HG03354 (cell line): Measurements from ENCODE around the gene EVA1C.
"Not testable (repeated sequence)": the region's sequence is repeated elsewhere in the genome, so short reads cannot be mapped to it uniquely, and the experiment has no call there.

Experiments
- ATAC-seq: cut with Tn5 transposase; IDR thresholded peaks from one replicate; pipeline ENCODE4 v1.9.1; 2021; ENCODE audit warnings: mild to moderate bottlenecking; ENCODE audit not compliant: unreplicated experiment, poor library complexity, severe bottlenecking

Gene EVA1C

DNA sequence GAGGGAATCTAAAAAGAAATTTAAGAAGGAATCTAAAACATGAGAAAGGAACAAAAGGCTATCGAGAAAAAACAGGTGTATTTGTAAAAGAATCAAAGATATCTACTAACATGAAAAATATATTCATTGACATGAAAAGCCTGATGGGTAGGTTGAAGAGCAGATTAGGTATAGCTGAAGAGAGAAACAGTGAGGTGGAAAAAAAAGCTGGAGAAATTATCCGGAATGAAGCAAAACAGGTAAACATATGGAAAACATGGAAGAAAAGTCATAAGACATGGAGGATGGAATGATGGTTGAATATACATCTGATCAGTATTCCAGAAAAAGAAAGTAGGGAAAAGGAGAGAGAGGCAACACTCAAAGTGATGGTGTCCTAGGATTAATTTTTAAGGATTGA lies 9.6 kb downstream of the EVA1C start:
- ATAC-seq: no peak

DNA sequence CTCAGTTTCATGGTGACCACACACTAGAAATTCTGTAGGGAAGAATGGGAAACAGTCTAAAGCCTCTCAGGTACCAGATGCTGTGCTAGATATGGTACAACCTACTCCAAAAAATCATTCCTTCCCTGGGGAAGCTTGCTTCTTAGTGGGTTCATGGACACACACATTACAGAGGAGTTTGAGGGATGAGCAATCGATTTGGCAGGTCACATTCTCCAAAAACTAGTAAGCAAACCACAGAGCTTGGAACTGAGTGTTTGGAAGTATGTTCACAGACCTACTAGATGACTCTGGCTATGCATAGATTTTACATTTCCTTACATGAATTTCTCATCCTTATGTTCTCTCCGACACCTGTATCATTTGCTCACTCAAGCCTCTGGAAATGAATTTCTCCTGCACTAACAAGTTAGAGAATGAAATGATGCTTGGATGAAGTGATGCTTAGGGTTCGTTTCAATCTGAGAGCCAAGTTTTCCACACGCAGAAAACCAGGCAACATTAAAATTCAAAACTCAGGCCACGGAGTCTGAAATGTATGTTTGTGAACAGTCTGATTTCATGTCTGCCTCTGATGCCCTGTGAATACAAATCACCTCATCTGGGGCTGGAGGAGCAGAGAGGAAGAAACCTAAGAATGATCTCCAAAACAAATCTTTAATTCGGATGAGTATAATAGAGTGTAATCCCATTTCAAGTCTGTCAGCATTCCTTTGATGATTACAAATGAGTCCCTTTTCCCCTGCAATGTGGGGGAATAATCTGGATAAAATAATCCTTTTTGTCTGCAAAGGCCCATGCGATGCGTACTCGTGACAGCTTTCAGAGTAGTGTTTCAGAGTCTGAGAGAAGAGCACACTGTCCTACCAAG lies 11.0 kb downstream of the EVA1C start:
- ATAC-seq: no peak

DNA sequence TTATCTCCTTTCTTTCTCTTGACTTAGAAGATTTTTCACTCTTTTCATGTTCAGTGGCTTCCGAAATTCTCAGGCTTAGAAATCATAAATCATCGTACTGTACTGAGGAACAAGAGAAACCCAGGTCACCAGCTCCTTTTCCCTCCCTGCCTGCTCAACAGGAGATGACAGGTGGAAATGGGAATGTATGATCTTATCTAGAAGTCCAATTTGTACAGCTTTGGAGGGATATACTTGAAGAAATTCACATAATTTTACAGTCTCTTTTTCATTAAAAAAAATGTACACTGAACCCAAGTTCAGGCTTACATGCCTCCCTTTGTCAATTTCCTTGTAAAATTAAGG lies 11.7 kb downstream of the EVA1C start:
- ATAC-seq: no peak

DNA sequence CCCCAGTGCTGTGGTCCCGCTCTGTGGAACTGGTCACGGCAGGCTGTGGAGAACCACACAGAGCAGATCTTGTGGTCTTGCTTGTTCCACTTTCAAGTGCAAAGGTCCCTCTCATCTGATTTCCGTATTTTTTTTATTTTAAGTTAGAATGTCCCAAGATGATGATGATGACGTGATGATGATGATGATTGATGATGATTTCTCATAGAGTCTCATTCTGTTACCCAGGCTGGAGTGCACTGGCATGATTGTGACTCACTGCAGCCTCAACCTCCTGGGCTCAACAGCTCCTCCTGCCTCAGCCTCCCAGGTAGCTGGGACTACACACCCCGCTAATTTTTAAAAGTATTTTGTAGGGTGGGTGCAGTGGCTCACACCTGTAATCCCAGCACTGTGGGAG lies 12.2 kb downstream of the EVA1C start:
- no peak for ATAC-seq

DNA sequence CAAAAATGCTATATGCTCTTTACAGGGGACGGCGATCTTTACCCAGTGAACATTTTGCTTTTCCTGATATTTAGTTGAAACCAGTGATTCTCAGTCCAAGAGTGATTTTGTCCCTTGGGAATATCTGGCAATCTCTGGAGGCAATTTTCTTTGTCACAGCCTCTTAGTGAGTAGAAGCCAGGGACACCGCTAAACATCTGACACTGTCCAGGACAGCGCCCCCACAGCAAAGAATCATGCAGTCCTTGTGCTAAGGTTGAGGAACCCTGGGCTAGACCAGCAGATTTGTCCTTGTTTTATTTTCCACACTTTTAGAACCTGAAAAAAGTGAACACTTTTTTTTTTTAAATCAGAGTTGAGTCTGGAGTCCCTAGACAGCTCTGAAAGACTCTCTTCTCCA lies 13.1 kb downstream of the EVA1C start:
- ATAC-seq: no peak

DNA sequence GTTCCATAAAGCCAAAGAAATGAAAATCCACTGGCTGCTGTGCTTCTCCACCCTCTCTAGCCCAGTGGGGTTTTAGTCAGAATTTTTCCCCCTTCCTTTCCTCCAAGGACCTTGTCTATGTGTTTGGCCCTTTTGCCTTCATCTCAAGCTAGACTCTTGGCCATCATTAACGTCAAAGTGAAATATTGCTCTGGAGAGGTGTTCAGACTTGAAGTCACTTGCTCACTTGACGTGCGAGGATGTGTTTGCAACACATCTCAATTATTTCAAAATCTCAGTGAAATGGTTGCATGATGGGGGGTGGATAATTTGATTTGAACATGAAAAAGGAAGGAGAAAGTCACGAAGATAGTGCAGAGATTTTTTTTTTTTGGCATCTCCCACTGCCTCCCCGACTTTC lies 13.6 kb downstream of the EVA1C start:
- ATAC-seq: no peak

DNA sequence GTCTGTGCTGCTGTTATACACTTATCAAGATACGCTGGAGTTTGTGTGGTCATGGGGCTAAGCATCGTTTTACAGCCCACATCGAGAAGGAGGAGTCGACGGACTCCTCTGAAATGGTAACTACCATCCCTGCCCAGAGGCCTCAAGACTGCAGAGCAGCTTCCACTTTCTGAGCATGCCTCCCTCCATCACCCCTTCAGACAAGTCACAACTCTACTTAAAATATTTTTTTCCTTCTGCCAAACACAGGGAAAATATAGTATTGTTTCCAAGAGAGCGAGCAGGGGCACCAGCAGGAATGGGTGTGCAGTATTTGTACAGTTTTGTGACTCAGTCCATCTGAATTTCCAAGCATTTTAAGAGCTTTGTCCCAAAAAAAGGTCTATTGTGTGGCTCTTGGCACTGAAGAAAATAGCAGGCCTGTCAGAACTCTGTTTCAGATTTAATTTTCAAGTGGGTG lies 14.1 kb downstream of the EVA1C start:
- no peak for ATAC-seq

DNA sequence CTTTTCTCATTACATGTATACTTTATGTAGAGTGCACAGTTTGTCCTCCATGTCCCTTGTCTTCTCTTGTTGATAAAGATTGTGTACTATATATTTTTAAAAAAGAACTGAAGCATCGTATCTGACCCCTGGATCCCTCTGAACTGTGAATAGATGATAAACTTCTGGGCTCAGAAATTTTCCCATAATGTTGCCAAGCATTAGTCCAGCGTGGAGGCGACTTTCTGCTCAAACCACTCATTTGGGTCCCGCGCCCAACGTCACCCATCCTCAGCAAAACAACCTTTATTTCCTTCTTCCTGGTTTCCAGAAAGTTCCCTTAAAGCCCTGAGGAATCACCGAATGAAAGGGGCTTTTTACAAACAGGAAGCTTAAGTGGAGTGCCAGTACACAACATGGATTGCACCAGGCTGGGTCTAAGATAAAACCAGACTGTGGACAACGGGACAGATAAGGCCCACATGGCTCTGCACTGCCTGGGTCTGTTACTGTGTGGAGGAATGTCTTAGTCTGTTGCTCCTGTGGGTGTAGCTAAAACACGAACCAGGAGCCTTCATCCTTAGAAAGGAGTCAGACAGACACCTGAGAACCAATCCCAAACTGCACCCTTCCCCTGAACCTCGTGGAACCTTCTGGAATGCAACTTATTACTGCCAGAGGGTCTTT lies 15.6 kb downstream of the EVA1C start:
- no peak for ATAC-seq

DNA sequence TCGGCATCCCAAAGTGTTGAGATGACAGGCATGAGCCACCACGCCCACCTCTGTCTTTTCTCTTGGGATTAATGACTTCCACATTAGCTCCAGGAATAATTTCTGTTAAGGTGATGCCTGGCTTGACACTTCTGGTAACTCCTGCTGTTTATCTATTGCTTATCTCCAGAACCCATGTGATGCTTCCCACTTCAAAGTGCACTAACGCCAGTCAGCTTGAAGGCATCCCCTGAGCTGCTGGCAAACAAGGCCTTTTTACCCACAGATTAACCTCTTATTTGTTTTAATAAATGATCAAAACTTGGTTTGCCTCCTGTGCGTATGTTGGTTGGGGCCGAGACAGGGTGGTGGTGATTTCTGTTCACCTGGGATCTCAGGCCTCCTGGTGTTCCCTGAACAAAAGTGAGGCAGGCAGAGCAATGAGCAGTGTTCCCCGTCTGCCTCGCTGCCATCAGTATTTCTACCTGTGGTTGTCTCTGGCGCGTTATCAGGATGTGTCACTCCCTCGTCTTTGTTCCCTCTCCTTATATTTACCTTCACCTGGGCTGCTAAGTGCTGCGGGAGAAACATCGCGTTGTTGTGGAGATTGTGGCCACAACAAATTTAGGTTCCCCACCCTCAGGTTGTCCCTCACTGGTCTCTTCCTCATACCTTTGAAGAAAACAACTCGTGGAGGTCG lies 20.6 kb downstream of the EVA1C start:
- ATAC-seq: not testable (repeated sequence)

DNA sequence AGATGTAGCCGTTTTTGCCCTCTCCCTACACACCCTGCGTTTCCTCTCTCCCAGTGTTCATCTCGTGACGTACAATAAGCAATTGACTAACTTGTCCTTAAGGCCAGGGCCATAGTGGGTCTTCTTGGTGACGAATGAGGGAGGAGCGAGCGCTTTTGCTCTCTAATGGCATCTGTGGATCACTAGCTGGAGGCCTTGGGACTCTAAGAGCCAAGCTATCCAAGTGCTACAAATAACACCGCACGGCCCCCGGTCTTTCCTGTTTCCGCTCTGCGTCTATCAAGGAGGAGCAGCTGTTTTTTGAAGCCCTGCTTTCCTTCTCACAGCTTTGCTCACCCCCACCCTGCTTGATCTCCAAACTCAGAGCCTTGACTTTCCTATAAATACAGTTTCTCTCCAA lies 25.2 kb downstream of the EVA1C start:
- no peak for ATAC-seq

DNA sequence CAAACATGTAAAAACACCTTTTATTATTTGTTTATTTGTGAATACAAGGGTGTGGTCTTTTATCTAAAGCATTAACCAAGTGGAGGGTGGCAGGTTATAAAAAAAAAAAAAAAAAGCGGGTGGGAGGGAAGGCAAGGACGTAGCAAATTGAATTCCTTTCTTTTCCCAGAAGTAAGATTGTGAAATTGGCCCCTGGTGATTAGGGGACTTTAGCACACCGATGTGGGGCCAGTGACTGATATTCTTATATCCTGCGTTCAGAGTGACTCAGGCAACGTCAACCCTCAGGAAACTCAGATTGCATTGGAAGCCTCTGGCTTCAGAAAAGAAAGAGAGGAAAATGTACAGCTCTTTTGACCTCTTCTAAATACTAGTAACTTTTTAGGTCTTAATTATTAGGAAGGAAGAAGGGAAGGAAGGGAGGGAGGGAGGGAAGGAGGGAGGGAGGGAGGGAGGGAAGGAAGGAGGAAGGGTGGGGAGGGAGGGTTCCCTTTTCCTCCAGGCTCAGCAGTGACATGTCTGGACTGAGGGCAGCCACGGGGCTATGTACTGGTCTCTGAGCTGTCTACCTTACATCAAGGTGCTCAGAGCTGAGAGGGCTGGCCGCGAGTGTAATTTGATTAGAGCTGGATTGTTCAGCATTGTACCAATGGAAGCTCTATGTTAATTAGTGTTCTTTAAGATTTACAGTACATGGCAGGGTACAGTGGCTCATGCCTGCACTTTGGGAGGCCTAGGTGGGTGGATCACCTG lies 30.2 kb downstream of the EVA1C start:
- ATAC-seq: no peak

DNA sequence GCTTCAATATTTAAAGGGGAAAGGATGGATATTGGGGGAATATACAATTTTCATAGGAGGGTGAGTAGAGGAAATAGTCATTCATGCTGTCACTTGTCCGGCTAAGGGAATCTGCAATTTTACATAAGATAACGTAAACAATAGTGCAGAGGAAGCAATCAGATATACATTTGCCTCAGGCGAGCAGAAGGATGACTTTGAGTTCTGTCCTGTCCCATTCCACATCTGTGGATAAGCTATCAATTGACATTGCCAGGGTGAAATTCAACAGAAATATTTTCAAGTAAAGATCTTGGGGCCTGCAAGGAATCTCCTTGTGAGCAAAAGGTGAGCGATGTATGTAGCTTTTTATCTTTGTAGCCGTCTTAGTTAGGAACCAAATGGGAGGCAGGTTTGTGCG lies 32.6 kb downstream of the EVA1C start:
- no peak for ATAC-seq

DNA sequence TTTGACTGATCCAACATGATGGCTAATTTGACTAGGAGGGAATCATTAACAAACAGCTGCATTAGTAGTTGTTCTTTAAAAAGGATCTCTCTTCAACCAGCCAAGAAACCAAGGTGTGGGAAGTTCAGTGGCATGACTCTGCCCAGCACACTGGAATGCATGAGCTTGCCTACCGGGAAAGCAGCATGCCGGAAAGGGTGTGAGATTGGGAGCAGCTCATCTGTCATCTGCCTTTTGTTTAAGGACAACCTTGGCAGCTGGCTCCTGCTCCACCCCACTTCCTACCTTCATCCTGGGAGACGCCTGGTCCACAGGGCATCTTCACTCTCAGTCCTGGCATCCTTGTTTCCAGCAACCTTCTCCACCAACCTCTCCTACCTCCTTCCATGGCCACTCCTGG lies 33.9 kb downstream of the EVA1C start:
- ATAC-seq: not testable (repeated sequence)

DNA sequence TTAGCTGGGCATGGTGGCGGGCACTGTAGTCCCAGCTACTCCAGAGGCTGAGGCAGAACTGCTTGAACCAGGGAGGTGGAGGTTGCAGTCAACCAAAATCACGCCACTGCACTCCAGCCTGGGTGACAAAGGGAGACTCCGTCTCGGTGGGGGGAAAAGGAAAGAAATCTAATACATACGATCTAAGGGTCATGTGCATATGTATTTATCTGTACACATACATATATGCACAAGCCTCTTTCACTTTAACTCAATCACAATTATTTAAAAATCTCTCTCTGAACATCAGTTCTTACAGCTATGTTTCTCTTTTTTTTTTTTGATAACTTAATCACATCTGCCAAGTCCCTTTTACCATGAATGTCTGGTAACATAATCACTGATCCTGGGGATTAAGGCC lies 34.7 kb downstream of the EVA1C start:
- no peak for ATAC-seq

DNA sequence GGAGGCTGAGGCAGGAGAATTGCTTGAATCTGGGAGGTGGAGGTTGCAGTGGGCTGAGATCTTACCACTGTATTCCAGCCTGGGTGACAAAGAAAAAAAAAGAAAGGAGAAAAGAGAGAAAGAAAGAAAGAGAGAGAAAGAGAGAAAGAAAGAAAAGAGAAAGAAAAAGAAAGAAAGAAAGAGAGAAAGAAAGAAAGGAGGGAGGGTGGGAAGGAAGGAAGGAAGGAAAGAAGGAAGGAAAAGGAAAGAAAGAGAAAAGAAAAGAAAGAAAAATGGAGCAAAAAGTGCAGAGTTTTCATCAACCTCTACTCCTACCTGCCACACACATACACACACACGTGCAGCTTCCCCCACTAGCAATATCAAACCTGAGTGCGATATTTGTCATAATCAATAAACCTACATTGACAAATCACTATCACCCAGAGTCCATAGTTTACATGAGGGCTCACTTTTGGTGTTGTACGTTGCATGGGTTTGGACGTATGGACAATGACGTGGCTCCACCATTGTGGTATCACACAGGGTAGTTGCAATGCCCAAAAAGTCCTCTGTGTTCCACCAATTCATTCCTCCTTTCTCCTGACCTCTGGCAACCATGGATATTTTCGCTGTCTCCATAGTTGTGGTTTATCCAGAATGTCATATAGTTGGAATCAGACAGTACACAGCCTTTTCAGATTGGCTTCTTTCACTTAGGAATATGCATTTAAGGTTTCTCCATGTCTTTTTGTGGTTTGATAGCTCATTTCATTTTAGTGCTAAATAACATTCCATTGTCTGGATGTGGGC lies 36.5 kb downstream of the EVA1C start:
- no peak for ATAC-seq

DNA sequence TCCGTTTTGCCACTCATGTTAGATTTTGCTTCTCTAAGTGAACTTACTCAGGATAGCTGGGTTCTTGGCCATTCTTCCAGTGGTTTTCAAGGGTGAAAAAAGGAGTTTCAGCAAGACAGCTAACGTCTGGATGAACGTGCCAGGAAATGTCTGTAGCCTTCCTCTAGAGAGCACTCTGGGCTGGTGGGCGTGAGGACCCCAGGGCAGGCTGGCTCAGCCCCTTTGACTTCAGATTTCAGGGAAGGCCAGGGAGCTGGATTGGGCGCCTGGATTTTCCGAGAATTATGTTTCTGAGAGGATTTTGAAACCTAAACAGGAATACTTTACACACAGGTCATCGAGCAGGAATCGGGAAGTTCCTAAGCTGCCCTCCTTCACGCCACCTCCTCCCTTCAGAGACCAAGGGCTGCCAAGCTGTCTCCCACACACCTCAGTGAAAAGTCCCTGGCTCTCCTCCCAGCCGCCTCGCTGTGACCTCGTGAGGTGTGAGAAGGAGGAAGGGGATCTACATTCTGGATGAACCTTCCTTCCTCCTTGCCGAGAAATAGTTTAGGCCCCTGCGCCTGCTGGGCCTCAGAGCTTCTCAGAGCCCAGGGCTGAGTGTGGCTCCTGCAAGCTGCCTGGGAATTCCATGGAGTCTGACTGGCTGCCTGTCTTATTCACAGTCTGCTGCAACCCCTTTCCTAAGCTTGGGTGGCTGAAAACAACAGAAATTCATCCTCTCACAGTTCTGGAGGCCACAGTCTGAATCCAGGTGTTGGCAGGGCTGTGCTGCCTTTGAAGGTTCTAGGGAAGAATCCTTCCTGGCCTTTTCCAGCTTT lies 38.6 kb downstream of the EVA1C start:
- not testable (repeated sequence) for ATAC-seq

DNA sequence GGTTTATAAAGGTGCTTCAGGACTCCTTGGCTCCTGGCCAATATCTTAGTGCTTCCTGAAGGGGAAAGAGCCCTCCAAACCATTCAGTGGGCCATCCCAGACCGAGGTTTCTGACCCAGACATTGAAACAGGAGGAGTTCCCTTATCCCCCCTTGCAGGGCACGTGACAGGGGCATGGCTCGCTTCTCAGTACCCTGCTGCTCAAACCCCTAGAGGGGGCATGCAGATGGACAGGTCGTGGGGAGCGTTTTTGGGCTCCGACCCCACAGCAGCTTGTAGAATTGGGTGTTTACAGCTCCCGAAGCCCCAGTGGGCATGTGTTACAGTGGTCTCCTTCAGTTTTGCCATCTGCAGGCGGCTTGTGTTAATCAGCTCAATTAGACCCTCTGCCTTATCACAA lies 39.7 kb downstream of the EVA1C start:
- not testable (repeated sequence) for ATAC-seq

DNA sequence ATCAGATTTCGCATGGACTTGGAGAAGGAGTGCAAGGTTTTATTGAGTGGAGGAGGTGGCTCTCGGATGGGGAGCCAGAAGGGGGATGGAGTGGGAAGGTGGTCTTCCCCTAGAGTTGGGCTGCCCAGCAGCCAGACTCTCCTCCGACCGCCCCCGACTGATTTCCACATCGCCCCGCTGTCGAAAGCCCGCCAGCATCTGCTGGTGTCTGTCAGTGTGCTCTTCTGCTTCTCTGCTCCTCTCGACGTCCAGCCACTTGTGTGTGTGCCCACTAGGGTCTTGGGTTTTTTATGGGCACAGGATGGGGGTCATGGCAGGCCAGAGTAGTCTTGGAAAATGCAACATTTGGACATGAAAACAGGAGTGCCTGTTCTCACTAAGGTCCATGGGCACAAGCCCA lies 40.1 kb downstream of the EVA1C start:
- ATAC-seq: no peak

DNA sequence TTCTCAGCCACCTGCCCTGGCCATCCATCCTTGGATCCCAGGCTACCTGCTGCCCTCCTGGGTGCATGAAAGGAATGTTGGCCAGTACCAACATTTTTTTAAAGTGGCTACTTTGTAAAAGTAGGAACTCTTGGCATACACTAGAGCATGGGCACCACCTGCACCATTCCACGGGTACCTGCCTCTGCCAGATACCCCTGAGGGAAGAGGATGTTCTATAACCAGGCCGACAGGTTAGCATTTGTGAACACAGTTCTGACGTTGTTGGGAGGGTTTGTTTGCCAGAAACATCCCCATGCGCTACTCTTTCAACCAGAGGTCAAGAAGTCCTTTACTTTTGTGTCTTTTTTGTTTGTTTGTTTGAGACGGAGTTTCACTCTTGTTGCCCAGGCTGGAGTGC lies 43.0 kb downstream of the EVA1C start:
- ATAC-seq: no peak
